MCF 10A (cell line): ENCODE measurements around the gene OAS2. TPM values are rescaled to one million over a fixed set of nuclear protein-coding genes. Genes with fewer than 3 reads are reported as not detected.

Experiments used
- BruUV-seq: library from RNA; stranded (reverse); fragments of 400-500 nt; replicated peaks from 2 replicates; lab custom pipeline; 2021; lab: Mats Ljungman, UMichigan
- CTCF ChIA-PET: fragments of 300-600 bp; sonication (Branson Sonifier 250); formaldehyde crosslinking; extraction: SDS; loops from one replicate; lab custom pipeline; 2021; ENCODE audit warnings: antibody characterized with exemption, inconsistent platforms; lab: Yijun Ruan, JAX
- POLR2A ChIA-PET: fragments of 300-600, 350-650 bp; sonication (Branson Sonifier 250); formaldehyde crosslinking; extraction: SDS; loops from one replicate; lab custom pipeline; 2020; ENCODE audit warnings: antibody characterized with exemption, inconsistent platforms; lab: Yijun Ruan, JAX
- DNase-seq: peaks from one replicate; pipeline ENCODE4 v3.0.0-alpha.2; 2018; ENCODE audit not compliant: unreplicated experiment
- H3K27ac Mint-ChIP-seq: one replicate; pipeline ENCODE4 v1.8.0; 2022; ENCODE audit warnings: mild to moderate bottlenecking, low read depth, mixed read lengths; ENCODE audit not compliant: unreplicated experiment
- H3K27me3 Mint-ChIP-seq: one replicate; pipeline ENCODE4 v1.8.0; 2022; ENCODE audit warnings: mixed read lengths; ENCODE audit not compliant: insufficient read depth, unreplicated experiment
- H3K36me3 Mint-ChIP-seq: one replicate; pipeline ENCODE4 v1.8.0; 2022; ENCODE audit warnings: mild to moderate bottlenecking, moderate library complexity, mixed read lengths; ENCODE audit not compliant: insufficient read depth, unreplicated experiment
- H3K4me1 Mint-ChIP-seq: one replicate; pipeline ENCODE4 v1.8.0; 2022; ENCODE audit warnings: mixed read lengths; ENCODE audit not compliant: insufficient read depth, unreplicated experiment
- H3K4me3 Mint-ChIP-seq: one replicate; pipeline ENCODE4 v1.8.0; 2022; ENCODE audit warnings: mild to moderate bottlenecking, moderate library complexity, mixed read lengths; ENCODE audit not compliant: unreplicated experiment
- H3K9me3 Mint-ChIP-seq: one replicate; pipeline ENCODE4 v1.8.0; 2022; ENCODE audit warnings: mixed read lengths; ENCODE audit not compliant: unreplicated experiment
- CTCF ChIP-seq: fragments of 200-600 bp; IDR thresholded peaks from one replicate; pipeline ENCODE4 v1.8.0; 2022; ENCODE audit warnings: antibody characterized with exemption, mild to moderate bottlenecking; ENCODE audit not compliant: unreplicated experiment
- intact Hi-C: fragments of 100-400 bp; cut with micrococcal nuclease; formaldehyde crosslinking; loops from 2 replicates; pipeline ENCODE4 v1.14.1; 2022
- total RNA-seq: library from RNA; stranded (reverse); gene quantifications from 2 replicates; pipeline ENCODE4 v1.2.3, GENCODE V29; 2022

OAS2 gene
- total RNA-seq, 1 experiment from 2014 or later = 0.33 TPM

GRCh38 chr12:113059071-113059595, 80.8 kb downstream of the OAS2 start:
- Mint-ChIP-seq H3K36me3 (no peaks in the 10 kb centered on the region), H3K27me3 (peaks cover 22% of the 10 kb centered on the region), H3K4me3 (no peak overlapping the region), H3K4me1 (no peaks in the 10 kb centered on the region), H3K9me3 (no peaks in the 10 kb centered on the region), H3K27ac (no peak overlapping the region)
- POLR2A ChIA-PET = no interaction called here
- DNase-seq = no peak
- no TSS peak for BruUV-seq
- intact Hi-C loops = no loop called here
- TF ChIP-seq CTCF = no peak
- CTCF ChIA-PET = interaction anchor here (1.1 kb wide), 1 partner anchor 10 kb away, joined by 4 read pairs; no protein-coding TSS in a partner anchor

GRCh38 chr12:113060336-113060960, 82.1 kb downstream of the OAS2 start:
- peaks cover 22% of the 10 kb centered on the region for H3K27me3 Mint-ChIP-seq
- H3K9me3 Mint-ChIP-seq = no peaks in the 10 kb centered on the region
- intact Hi-C loops = no loop called here
- ChIA-PET POLR2A (no interaction called here), CTCF (interaction anchor here (0.8 to 1.2 kb wide), 2 partner anchors 11 to 115 kb away, joined by 3 to 5 read pairs; no protein-coding TSS in a partner anchor)
- H3K27ac Mint-ChIP-seq = no peak overlapping the region
- H3K36me3 Mint-ChIP-seq = no peaks in the 10 kb centered on the region
- H3K4me1 Mint-ChIP-seq = no peaks in the 10 kb centered on the region
- H3K4me3 Mint-ChIP-seq = no peak overlapping the region
- DNase-seq = no peak
- TF ChIP-seq CTCF = no peak
- BruUV-seq = no TSS peak

- no peaks in the 10 kb centered on the region for H3K9me3 Mint-ChIP-seq
- no peak overlapping the region for H3K4me3 Mint-ChIP-seq
- H3K4me1 Mint-ChIP-seq = no peaks in the 10 kb centered on the region
- no TSS peak for BruUV-seq
- ChIA-PET POLR2A (interaction anchor here (0.5 kb wide), 1 partner anchor 87 kb away, joined by 3 read pairs; no protein-coding TSS in a partner anchor), CTCF (interaction anchor here (0.8 to 1.2 kb wide), 2 partner anchors 12 to 115 kb away, joined by 3 to 5 read pairs; no protein-coding TSS in a partner anchor)
- H3K27ac Mint-ChIP-seq = no peak overlapping the region
- intact Hi-C loops = no loop called here
- H3K36me3 Mint-ChIP-seq = no peaks in the 10 kb centered on the region
- H3K27me3 Mint-ChIP-seq = peaks cover 15% of the 10 kb centered on the region
- no peak for DNase-seq
- TF ChIP-seq CTCF = no peak
Measured at GRCh38 chr12:113061061-113061694, 82.9 kb downstream of the OAS2 start.

Other genes with a start within 250 kb of the OAS2 start
- not detected in 2 replicates for gene RPH3A, start 186.8 kb upstream of the OAS2 start, total RNA-seq
- 1.3 and 1.5 TPM in 2 replicates for gene OAS1, start 71.6 kb upstream of the OAS2 start, total RNA-seq
- 5.7 and 6.5 TPM in 2 replicates for gene OAS3, start 40.0 kb upstream of the OAS2 start, total RNA-seq
- gene DTX1, start 78.2 kb downstream of the OAS2 start, total RNA-seq = not detected in 2 replicates
- gene RASAL1, start 157.2 kb downstream of the OAS2 start, total RNA-seq = not detected in 2 replicates
- not detected in 2 replicates for gene CFAP73, start 171.2 kb downstream of the OAS2 start, total RNA-seq
- 67.3 and 75.8 TPM in 2 replicates for gene DDX54, start 207.0 kb downstream of the OAS2 start, total RNA-seq
- gene RITA1, start 207.2 kb downstream of the OAS2 start, total RNA-seq = 17.5 and 17.9 TPM in 2 replicates
- gene TPCN1, start 242.9 kb downstream of the OAS2 start, total RNA-seq = 42.7 and 43.0 TPM in 2 replicates